ENCODE data around the gene SRP68.

The SRP68 gene

GRCh38 chr17:76013377-76013932 is 58.9 kb downstream of the SRP68 start:
- TF ChIP-seq GATA2 (IDR thresholded peaks at IDR 0.05; ENCODE audit: low read depth, low read length) (no peak), GATA3 (IDR thresholded peaks at IDR 0.05; ENCODE audit: low read depth, low read length) (no peak)

- TF ChIP-seq GATA2 (IDR thresholded peaks at IDR 0.05; ENCODE audit: low read depth, low read length) (no peak), GATA3 (IDR thresholded peaks at IDR 0.05; ENCODE audit: low read depth, low read length) (no peak)
Measured at GRCh38 chr17:76011951-76012350, 60.4 kb downstream of the SRP68 start.

GRCh38 chr17:76009969-76010661 is 62.2 kb downstream of the SRP68 start:
- TF ChIP-seq GATA3 (IDR thresholded peaks at IDR 0.05; ENCODE audit: low read depth, low read length): no peak

- TF ChIP-seq GATA3 (IDR thresholded peaks at IDR 0.05; ENCODE audit: low read depth, low read length) (no peak), GATA2 (IDR thresholded peaks at IDR 0.05; ENCODE audit: low read depth, low read length) (no peak)
Measured at GRCh38 chr17:76009447-76009846, 62.9 kb downstream of the SRP68 start.

GRCh38 chr17:76008630-76009425 is 63.5 kb downstream of the SRP68 start:
- TF ChIP-seq GATA2 (IDR thresholded peaks at IDR 0.05; ENCODE audit: low read depth, low read length): no peak
- no peak for TF ChIP-seq GATA3 (IDR thresholded peaks at IDR 0.05; ENCODE audit: low read depth, low read length)

GRCh38 chr17:76008208-76008607 is 64.1 kb downstream of the SRP68 start:
- TF ChIP-seq GATA3 (IDR thresholded peaks at IDR 0.05; ENCODE audit: low read depth, low read length): no peak
- no peak for TF ChIP-seq GATA2 (IDR thresholded peaks at IDR 0.05; ENCODE audit: low read depth, low read length)

GRCh38 chr17:76007850-76008165 is 64.5 kb downstream of the SRP68 start:
- no peak for TF ChIP-seq GATA2 (IDR thresholded peaks at IDR 0.05; ENCODE audit: low read depth, low read length)
- TF ChIP-seq GATA3 (IDR thresholded peaks at IDR 0.05; ENCODE audit: low read depth, low read length): no peak

- no peak for TF ChIP-seq GATA2 (IDR thresholded peaks at IDR 0.05; ENCODE audit: low read depth, low read length)
- TF ChIP-seq GATA3 (IDR thresholded peaks at IDR 0.05; ENCODE audit: low read depth, low read length): no peak
Measured at GRCh38 chr17:76007131-76007849, 65.0 kb downstream of the SRP68 start.

- no peak for TF ChIP-seq GATA2 (IDR thresholded peaks at IDR 0.05; ENCODE audit: low read depth, low read length)
- no peak for TF ChIP-seq GATA3 (IDR thresholded peaks at IDR 0.05; ENCODE audit: low read depth, low read length)
Measured at GRCh38 chr17:76005263-76006149, 66.8 kb downstream of the SRP68 start.

GRCh38 chr17:76004750-76005262 is 67.5 kb downstream of the SRP68 start:
- no peak for TF ChIP-seq GATA3 (IDR thresholded peaks at IDR 0.05; ENCODE audit: low read depth, low read length)
- no peak for TF ChIP-seq GATA2 (IDR thresholded peaks at IDR 0.05; ENCODE audit: low read depth, low read length)

GRCh38 chr17:76003915-76004314 is 68.4 kb downstream of the SRP68 start:
- no peak for TF ChIP-seq GATA3 (IDR thresholded peaks at IDR 0.05; ENCODE audit: low read depth, low read length)
- no peak for TF ChIP-seq GATA2 (IDR thresholded peaks at IDR 0.05; ENCODE audit: low read depth, low read length)

GRCh38 chr17:76002100-76002499 is 70.2 kb downstream of the SRP68 start:
- TF ChIP-seq GATA3 (IDR thresholded peaks at IDR 0.05; ENCODE audit: low read depth, low read length) (no peak), GATA2 (IDR thresholded peaks at IDR 0.05; ENCODE audit: low read depth, low read length) (no peak)

- no peak for TF ChIP-seq GATA3 (IDR thresholded peaks at IDR 0.05; ENCODE audit: low read depth, low read length)
Measured at GRCh38 chr17:76000755-76001521, 71.4 kb downstream of the SRP68 start, which contains the start of gene CDK3. Gene CDK3 (plus strand): TSS chr17:76000855. CDS start chr17:76001426, 571 bp downstream.

All from SH-SY5Y (cell line).